HFF-Myc (cell line): ENCODE results near the gene COX5A.

Experiments used
- DNase-seq: peaks from one replicate; pipeline ENCODE4 v3.0.0-alpha.2; 2011; ENCODE audit warnings: low read depth; ENCODE audit errors: extremely low read depth
- H3K4me3 ChIP-seq: replicated peaks from 2 replicates; pipeline ENCODE4 v1.5.1; 2011; ENCODE audit warnings: low read depth, mild to moderate bottlenecking, control low read depth, low read length
- TF ChIP-seq, protein P1 (sequence below): IDR thresholded peaks from 2 replicates; pipeline ENCODE4 v1.5.1; 2012; ENCODE audit warnings: mild to moderate bottlenecking, low read depth, low read length, control low read depth; ENCODE audit errors: missing control alignments

COX5A gene

DNA sequence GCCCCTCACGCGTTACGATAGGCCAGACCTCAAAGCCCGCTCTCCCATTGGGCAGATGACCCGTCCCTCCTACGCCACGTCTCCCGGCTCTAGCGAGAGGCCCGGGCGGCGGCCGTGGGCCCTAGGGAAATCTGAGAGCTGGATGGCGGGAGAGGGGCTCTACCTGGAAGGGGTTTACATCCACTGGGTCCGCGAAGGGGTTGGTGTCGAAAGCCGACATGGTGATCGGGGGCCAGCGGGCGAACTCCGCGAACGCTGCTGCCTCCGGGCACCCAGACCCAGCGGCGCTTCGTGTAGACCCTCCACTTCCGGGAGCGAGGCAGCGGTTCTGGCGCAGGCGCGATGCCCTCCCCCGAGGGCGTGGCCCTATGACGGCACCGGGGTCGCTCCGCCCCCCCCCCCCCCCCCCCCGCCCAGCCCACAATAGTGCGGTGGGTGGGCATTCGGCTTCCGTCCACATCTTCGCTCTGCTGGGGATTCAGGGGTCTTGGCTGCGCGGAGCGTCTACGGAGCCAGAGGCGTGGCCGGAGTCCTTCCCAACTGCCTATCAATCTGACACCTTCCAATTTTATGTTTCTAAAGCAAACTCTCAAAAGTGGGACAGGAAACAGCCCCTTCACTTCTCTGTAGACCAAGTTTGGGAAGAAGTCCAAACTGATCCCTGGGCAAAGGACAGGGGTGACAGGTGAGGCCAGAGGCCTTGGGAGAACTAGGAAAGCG lies 64.7 kb downstream of the COX5A start, which contains the start of gene SCAMP2:
Gene SCAMP2, minus strand, starts transcription at position 330 of the 720 bp plus-strand sequence. Its CDS starts 110 bp downstream, at position 220.
- TF ChIP-seq, protein P1, sequence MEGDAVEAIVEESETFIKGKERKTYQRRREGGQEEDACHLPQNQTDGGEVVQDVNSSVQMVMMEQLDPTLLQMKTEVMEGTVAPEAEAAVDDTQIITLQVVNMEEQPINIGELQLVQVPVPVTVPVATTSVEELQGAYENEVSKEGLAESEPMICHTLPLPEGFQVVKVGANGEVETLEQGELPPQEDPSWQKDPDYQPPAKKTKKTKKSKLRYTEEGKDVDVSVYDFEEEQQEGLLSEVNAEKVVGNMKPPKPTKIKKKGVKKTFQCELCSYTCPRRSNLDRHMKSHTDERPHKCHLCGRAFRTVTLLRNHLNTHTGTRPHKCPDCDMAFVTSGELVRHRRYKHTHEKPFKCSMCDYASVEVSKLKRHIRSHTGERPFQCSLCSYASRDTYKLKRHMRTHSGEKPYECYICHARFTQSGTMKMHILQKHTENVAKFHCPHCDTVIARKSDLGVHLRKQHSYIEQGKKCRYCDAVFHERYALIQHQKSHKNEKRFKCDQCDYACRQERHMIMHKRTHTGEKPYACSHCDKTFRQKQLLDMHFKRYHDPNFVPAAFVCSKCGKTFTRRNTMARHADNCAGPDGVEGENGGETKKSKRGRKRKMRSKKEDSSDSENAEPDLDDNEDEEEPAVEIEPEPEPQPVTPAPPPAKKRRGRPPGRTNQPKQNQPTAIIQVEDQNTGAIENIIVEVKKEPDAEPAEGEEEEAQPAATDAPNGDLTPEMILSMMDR = no peak
- peak within 1 kb of the TSS; percentile 52 for H3K4me3 ChIP-seq
- DNase-seq = peak; percentile 75

DNA sequence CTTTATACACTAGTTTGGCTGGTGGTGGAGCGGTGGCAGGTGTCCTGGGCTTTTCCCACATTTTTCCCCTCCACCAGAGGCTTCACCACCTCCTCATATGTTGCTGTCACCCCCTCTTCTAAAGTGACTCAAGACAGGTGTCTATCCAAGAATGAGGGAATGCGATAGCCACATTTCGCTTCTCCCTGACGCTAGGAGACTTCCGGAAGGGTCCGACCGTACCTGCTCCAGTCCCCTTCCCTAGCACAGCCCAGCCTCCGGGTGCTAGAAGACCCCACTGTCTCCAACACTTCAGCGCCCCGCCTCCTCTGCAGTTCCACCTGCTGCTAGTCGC lies 65.2 kb downstream of the COX5A start:
- TF ChIP-seq, protein P1 = no peak
- peak overlapping the region; percentile 52 for H3K4me3 ChIP-seq
- no peak for DNase-seq

- no peak overlapping the region for H3K4me3 ChIP-seq
- TF ChIP-seq, protein P1 = no peak
- no peak for DNase-seq
Observed at GRCh38 chr15:74870436-74871215, 67.2 kb downstream of the COX5A start.
